ENCODE measurements around the gene MRPL24.

DNA sequence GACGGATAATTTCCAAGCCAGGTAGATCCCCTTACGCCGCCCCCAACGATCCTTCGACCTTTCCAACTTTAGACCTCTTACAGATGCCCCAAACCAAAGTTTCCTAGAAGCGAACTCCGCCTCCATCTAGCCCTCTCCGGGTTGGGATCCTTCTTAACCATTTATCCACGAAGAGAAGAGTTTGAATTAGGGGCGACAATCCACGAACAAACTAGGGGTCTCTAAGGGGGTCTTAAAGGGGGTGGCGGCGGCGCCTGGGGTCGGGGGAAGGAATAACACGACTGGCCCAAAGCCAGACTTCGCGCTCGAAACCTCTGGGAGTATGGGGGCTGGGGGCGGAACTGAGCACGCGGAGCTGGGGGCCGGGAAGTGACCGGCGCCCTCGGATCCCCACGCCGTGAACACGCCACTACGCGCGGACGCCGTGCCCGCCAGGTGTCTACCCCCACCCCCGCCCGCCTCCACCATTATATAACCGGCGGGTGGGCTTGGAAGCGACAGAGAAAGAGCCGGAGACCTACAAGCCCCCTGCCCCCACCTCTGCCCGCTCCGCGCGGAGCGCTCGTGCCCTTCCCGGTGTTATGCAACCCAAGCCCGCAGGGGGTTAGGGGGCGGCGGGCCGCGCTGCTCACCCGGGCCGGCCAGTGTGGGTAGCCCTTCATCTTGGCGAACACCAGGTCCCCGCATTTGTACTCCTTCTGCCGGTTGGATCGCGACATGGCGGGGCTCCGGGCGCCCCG, 10.0 kb upstream of the MRPL24 start:
- TF ChIP-seq, protein P1, sequence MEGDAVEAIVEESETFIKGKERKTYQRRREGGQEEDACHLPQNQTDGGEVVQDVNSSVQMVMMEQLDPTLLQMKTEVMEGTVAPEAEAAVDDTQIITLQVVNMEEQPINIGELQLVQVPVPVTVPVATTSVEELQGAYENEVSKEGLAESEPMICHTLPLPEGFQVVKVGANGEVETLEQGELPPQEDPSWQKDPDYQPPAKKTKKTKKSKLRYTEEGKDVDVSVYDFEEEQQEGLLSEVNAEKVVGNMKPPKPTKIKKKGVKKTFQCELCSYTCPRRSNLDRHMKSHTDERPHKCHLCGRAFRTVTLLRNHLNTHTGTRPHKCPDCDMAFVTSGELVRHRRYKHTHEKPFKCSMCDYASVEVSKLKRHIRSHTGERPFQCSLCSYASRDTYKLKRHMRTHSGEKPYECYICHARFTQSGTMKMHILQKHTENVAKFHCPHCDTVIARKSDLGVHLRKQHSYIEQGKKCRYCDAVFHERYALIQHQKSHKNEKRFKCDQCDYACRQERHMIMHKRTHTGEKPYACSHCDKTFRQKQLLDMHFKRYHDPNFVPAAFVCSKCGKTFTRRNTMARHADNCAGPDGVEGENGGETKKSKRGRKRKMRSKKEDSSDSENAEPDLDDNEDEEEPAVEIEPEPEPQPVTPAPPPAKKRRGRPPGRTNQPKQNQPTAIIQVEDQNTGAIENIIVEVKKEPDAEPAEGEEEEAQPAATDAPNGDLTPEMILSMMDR (IDR thresholded peaks at IDR 0.05; ENCODE audit: low read depth, low read length, poor library complexity, severe bottlenecking) = no peak
- no peak for TF ChIP-seq EZH2phosphoT487 (IDR thresholded peaks at IDR 0.05; ENCODE audit: borderline replicate concordance, low read length)
